H1 (cell line): ENCODE measurements around the gene USP24. TPM values are rescaled to one million over a fixed set of nuclear protein-coding genes. Genes with fewer than 3 reads are reported as not detected.

Experiments
- CTCF ChIA-PET: fragments of 300-600 bp; sonication (Branson Sonifier 250); formaldehyde crosslinking; loops from one replicate; lab custom pipeline; 2021; ENCODE audit not compliant: partially characterized antibody; lab: Charles Lee
- POLR2A ChIA-PET: fragments of 300-600 bp; sonication (Branson Sonifier 250); formaldehyde crosslinking; loops from one replicate; lab custom pipeline; 2021; ENCODE audit warnings: inconsistent platforms; ENCODE audit not compliant: partially characterized antibody; lab: Charles Lee
- DNase-seq, 2 experiments: peaks; one replicate each; pipeline versions ENCODE4 v3.0.0 to v3.0.0-alpha.2; 2010 to 2022; ENCODE audit warnings: low spot score in 2 of 2, low read depth in 1 of 2, mixed read lengths in 1 of 2
- FAIRE-seq: peaks from 2 replicates; lab custom pipeline; 2011; peaks lifted over from hg19 to GRCh38; lab: Jason Lieb, UNC
- H2AFZ ChIP-seq: 2 replicates; pipeline ENCODE4 v1.8.1; 2012; ENCODE audit warnings: low read length, inconsistent platforms
- H2AK5ac ChIP-seq: 2 replicates; pipeline ENCODE4 v1.6.1; 2013; ENCODE audit warnings: low read depth, low read length
- H2BK120ac ChIP-seq: replicated peaks from 2 replicates; pipeline ENCODE3; 2013; ENCODE audit warnings: low read depth, low read length, inconsistent platforms
- H2BK12ac ChIP-seq: 2 replicates; pipeline ENCODE4 v1.6.1; 2013; ENCODE audit warnings: low read depth, low read length
- H2BK15ac ChIP-seq: 2 replicates; pipeline ENCODE4 v1.6.1; 2013; ENCODE audit warnings: low read length
- H2BK20ac ChIP-seq: 2 replicates; pipeline ENCODE4 v1.6.1; 2013; ENCODE audit warnings: low read length
- H2BK5ac ChIP-seq: 2 replicates; pipeline ENCODE4 v1.6.1; 2013; ENCODE audit warnings: low read depth, low read length
- H3K14ac ChIP-seq: 2 replicates; pipeline ENCODE4 v1.6.1; 2013; ENCODE audit warnings: inconsistent platforms; ENCODE audit not compliant: insufficient read length
- H3K18ac ChIP-seq: 2 replicates; pipeline ENCODE4 v1.6.1; 2013; ENCODE audit warnings: low read length; ENCODE audit errors: extremely low read depth
- H3K23ac ChIP-seq: 2 replicates; pipeline ENCODE4 v1.6.1; 2013; ENCODE audit warnings: inconsistent platforms; ENCODE audit not compliant: insufficient read length
- H3K23me2 ChIP-seq: 2 replicates; pipeline ENCODE4 v1.6.1; 2013; ENCODE audit warnings: low read depth, low read length
- H3K27ac ChIP-seq: 2 replicates; pipeline ENCODE4 v1.6.1; 2011; ENCODE audit warnings: low read depth, low read length, inconsistent platforms
- H3K27me3 ChIP-seq, 4 experiments: replicated peaks in 1 of 4; 1 replicate in 1 of 4; 2 replicates in 3 of 4; pipeline versions ENCODE4 v1.6.1 to v1.8.1; 2011 to 2013; ENCODE audit warnings: low read length in 3 of 4, mild to moderate bottlenecking in 3 of 4, inconsistent platforms in 2 of 4, mixed read lengths in 2 of 4, moderate library complexity in 1 of 4; ENCODE audit not compliant: control insufficient read depth in 3 of 4, insufficient read depth in 3 of 4; ENCODE audit errors: extremely low read depth in 1 of 4
- H3K36me3 ChIP-seq, 4 experiments: 2 replicates each; pipeline versions ENCODE4 v1.6.1 to v1.8.1; 2011 to 2013; ENCODE audit warnings: mild to moderate bottlenecking in 4 of 4, low read length in 3 of 4, moderate library complexity in 2 of 4, control low read depth in 1 of 4, inconsistent platforms in 1 of 4; ENCODE audit not compliant: insufficient read depth in 4 of 4, control insufficient read depth in 2 of 4
- H3K4ac ChIP-seq: replicated peaks from 2 replicates; pipeline ENCODE3; 2013; ENCODE audit warnings: low read length, low read depth, mixed read lengths, inconsistent platforms; ENCODE audit not compliant: insufficient read length
- H3K4me1 ChIP-seq, 4 experiments: replicated peaks in 1 of 4; 1 replicate in 1 of 4; 2 replicates in 3 of 4; pipeline versions ENCODE4 v1.6.1 to v1.8.1; 2011 to 2013; ENCODE audit warnings: low read length in 3 of 4, inconsistent platforms in 2 of 4, mixed read lengths in 1 of 4; ENCODE audit not compliant: insufficient read depth in 4 of 4, control insufficient read depth in 3 of 4
- H3K4me2 ChIP-seq, 2 experiments: 2 replicates each; pipeline versions ENCODE4 v1.6.1 to v1.8.1; 2011 to 2013; ENCODE audit warnings: low read depth in 2 of 2, low read length in 2 of 2, control low read depth in 1 of 2, inconsistent platforms in 1 of 2, mild to moderate bottlenecking in 1 of 2; ENCODE audit not compliant: insufficient read depth in 1 of 2
- H3K4me3 ChIP-seq, 4 experiments: fragments of 200-600, 300-600 bp in 1 of 4; sonication (generic), shearing (Covaris generic), sonication (Bioruptor Twin) in 1 of 4; 2 replicates each; pipeline versions ENCODE4 v1.5.1 to v1.8.1; 2011 to 2016; ENCODE audit warnings: low read length in 4 of 4, low read depth in 3 of 4, control low read depth in 2 of 4, inconsistent platforms in 2 of 4, mild to moderate bottlenecking in 2 of 4, mixed read lengths in 1 of 4, moderate library complexity in 1 of 4; ENCODE audit not compliant: insufficient read depth in 2 of 4; ENCODE audit errors: extremely low read depth in 1 of 4
- H3K56ac ChIP-seq: replicated peaks from 2 replicates; pipeline ENCODE3; 2013; ENCODE audit warnings: low read depth, mild to moderate bottlenecking, mixed read lengths, low read length, inconsistent platforms; ENCODE audit not compliant: insufficient read length
- H3K79me1 ChIP-seq: 2 replicates; pipeline ENCODE4 v1.6.1; 2013; ENCODE audit warnings: low read depth, low read length, control low read depth
- H3K79me2 ChIP-seq, 2 experiments: 2 replicates each; pipeline versions ENCODE4 v1.6.1 to v1.8.1; 2012 to 2013; ENCODE audit warnings: low read length in 2 of 2, mild to moderate bottlenecking in 2 of 2, inconsistent platforms in 1 of 2; ENCODE audit not compliant: insufficient read depth in 2 of 2, control insufficient read depth in 1 of 2
- H3K9ac ChIP-seq, 4 experiments: replicated peaks in 1 of 4; 1 replicate in 1 of 4; 2 replicates in 3 of 4; pipeline versions ENCODE4 v1.6.1 to v1.8.1; 2011 to 2013; ENCODE audit warnings: low read depth in 3 of 4, low read length in 3 of 4, control low read depth in 2 of 4, mild to moderate bottlenecking in 2 of 4, moderate library complexity in 2 of 4, inconsistent platforms in 1 of 4; ENCODE audit errors: extremely low read depth in 1 of 4
- H3K9me3 ChIP-seq, 2 experiments: 2 replicates each; pipeline versions ENCODE4 v1.6.1 to v1.8.1; 2012 to 2013; ENCODE audit warnings: mild to moderate bottlenecking in 2 of 2, moderate library complexity in 2 of 2, control low read depth in 1 of 2, inconsistent platforms in 1 of 2, low read depth in 1 of 2, low read length in 1 of 2, mixed read lengths in 1 of 2; ENCODE audit not compliant: insufficient read depth in 2 of 2
- H4K20me1 ChIP-seq, 2 experiments: replicated peaks in 1 of 2; 2 replicates each; pipeline versions ENCODE3 to v1.8.1; 2011 to 2013; ENCODE audit warnings: inconsistent platforms in 2 of 2, low read length in 2 of 2, mild to moderate bottlenecking in 1 of 2; ENCODE audit not compliant: insufficient read depth in 2 of 2, control insufficient read depth in 1 of 2
- H4K5ac ChIP-seq: 2 replicates; pipeline ENCODE4 v1.6.1; 2013; ENCODE audit warnings: low read length, low read depth, mixed read lengths, inconsistent platforms; ENCODE audit not compliant: insufficient read length
- H4K8ac ChIP-seq: 2 replicates; pipeline ENCODE4 v1.8.0; 2013; ENCODE audit warnings: mild to moderate bottlenecking, moderate library complexity, low read length, inconsistent platforms; ENCODE audit not compliant: insufficient read depth; ENCODE audit errors: extremely low read depth
- H4K91ac ChIP-seq: replicated peaks from 2 replicates; pipeline ENCODE3; 2013; ENCODE audit warnings: low read length, mixed read lengths, inconsistent platforms; ENCODE audit not compliant: insufficient read length
- BACH1 ChIP-seq: IDR thresholded peaks from 2 replicates; pipeline ENCODE4 v1.6.1; 2012; ENCODE audit warnings: low read length, improper control_type of control experiment
- JUND ChIP-seq: IDR thresholded peaks from 2 replicates; pipeline ENCODE4 v1.6.1; 2011; ENCODE audit warnings: mild to moderate bottlenecking, improper control_type of control experiment, low read length
- MAFK ChIP-seq: IDR thresholded peaks from 2 replicates; pipeline ENCODE4 v1.6.1; 2012; ENCODE audit warnings: low read depth, mild to moderate bottlenecking, improper control_type of control experiment, low read length
- RBBP5 ChIP-seq: IDR thresholded peaks from 2 replicates; pipeline ENCODE4 v1.7.1; 2012; ENCODE audit warnings: low read depth, mild to moderate bottlenecking, inconsistent platforms, low read length, moderate library complexity, borderline replicate concordance
- RNF2 ChIP-seq: fragments of 200-900, 300-1000 bp; sonication (generic); IDR thresholded peaks from 2 replicates; pipeline ENCODE4 v1.7.1; 2016; ENCODE audit warnings: borderline replicate concordance, low read depth, mild to moderate bottlenecking, antibody characterized with exemption, low read length; ENCODE audit not compliant: poor library complexity, severe bottlenecking; ENCODE audit errors: missing control alignments
- WGBS, 2 experiments: shearing (Covaris generic) in 1 of 2; methylation state at CpG; one replicate each; pipeline versions ENCODE4 v1.1.6 to v1.1.7; 2013 to 2015; ENCODE audit warnings: low lambda C conversion rate in 2 of 2, mixed read lengths in 2 of 2, inconsistent platforms in 1 of 2, low coverage in 1 of 2, missing lambda C conversion rate in 1 of 2; ENCODE audit not compliant: insufficient replicate concordance in 2 of 2, insufficient coverage in 1 of 2, insufficient read length in 1 of 2; ENCODE audit errors: extremely low coverage in 1 of 2, missing lambda C conversion rate in 1 of 2; 5-methylcytosine and 5-hydroxymethylcytosine counted together
- polyA plus RNA-seq, 7 experiments: library from polyadenylated mRNA; depleted of rRNA in 3 of 7; stranded (reverse) in 5 of 7; unstranded in 2 of 7; fragments of >200 nt in 5 of 7; fragments of 200-250 nt in 2 of 7; gene quantifications; 1 replicate in 5 of 7; 2 replicates in 1 of 7; 4 replicates in 1 of 7; pipeline versions ENCODE4 v1.2.1 to v1.2.3, GENCODE V29; 2011 to 2013; ENCODE audit warnings: missing spikeins in 2 of 7, mixed read lengths in 2 of 7
- total RNA-seq: library from RNA; stranded (reverse); fragmentation: NEBNext Ultra II Directional; extraction: Animal tissue kit (Norgen Biotek cat#: 25700); gene quantifications from 2 replicates; pipeline ENCODE4 v1.2.1, GENCODE V29; 2021

Gene USP24
- total and polyA plus RNA-seq, 2 of the 8 experiments (the other 6 are each of a cell fraction or from before 2014, with no cell fraction given), result 11.1 to 34.6 TPM

GRCh38 chr1:55235722-55236121 is 20.6 kb upstream of the USP24 start:
- no peak overlapping the region for H2BK5ac ChIP-seq
- no peak overlapping the region for H3K18ac ChIP-seq
- H2BK120ac ChIP-seq, result no peak overlapping the region
- H3K4me1 ChIP-seq, result no peaks in the 10 kb centered on the region
- no peak overlapping the region for H2BK15ac ChIP-seq
- no peak for DNase-seq
- H3K4me3 ChIP-seq, result no peak overlapping the region
- H3K4me2 ChIP-seq, result no peak overlapping the region
- H2AFZ ChIP-seq, result no peak overlapping the region
- no peak overlapping the region for H3K27ac ChIP-seq
- FAIRE-seq, result no peak
- no peak overlapping the region for H3K4ac ChIP-seq
- H4K5ac ChIP-seq, result no peak overlapping the region
- H2BK12ac ChIP-seq, result no peak overlapping the region
- no peaks in the 10 kb centered on the region for H3K27me3 ChIP-seq
- H3K79me1 ChIP-seq, result no peaks in the 10 kb centered on the region
- WGBS, 2 experiments, result 86% methylated on average over 4 of the region's 4 CpGs; no CpG with 5 or more reads in 1 of the 2 experiments
- no peak overlapping the region for H3K9ac ChIP-seq
- H3K14ac ChIP-seq, result no peak overlapping the region
- H2BK20ac ChIP-seq, result no peak overlapping the region
- no peak for TF ChIP-seq JUND
- no peak for TF ChIP-seq RBBP5
- TF ChIP-seq BACH1, result no peak
- no peak for TF ChIP-seq RNF2
- no peak for TF ChIP-seq MAFK
- H3K56ac ChIP-seq, result no peak overlapping the region
- H4K8ac ChIP-seq, result no peak overlapping the region
- no peak overlapping the region for H3K23ac ChIP-seq
- H3K36me3 ChIP-seq, result no peaks in the 10 kb centered on the region
- no peak overlapping the region for H2AK5ac ChIP-seq
- ChIA-PET POLR2A (no interaction called here), CTCF (interaction anchor here (0.6 to 1.1 kb wide), 4 partner anchors 11 to 173 kb away, joined by 3 read pairs; no protein-coding TSS in a partner anchor)
- H3K23me2 ChIP-seq, result no peaks in the 10 kb centered on the region
- no peaks in the 10 kb centered on the region for H4K20me1 ChIP-seq
- H4K91ac ChIP-seq, result no peak overlapping the region
- H3K79me2 ChIP-seq, result no peaks in the 10 kb centered on the region
- H3K9me3 ChIP-seq, result no peaks in the 10 kb centered on the region
